Measurements from ENCODE around the gene BMP8B. TPM values are rescaled to one million over a fixed set of nuclear protein-coding genes. Genes with fewer than 3 reads are reported as not detected.

Gene BMP8B
- polyA plus RNA-seq, 2 of the 4 experiments (the other 2 are of a cell fraction), result 2.5 to 3.1 TPM

DNA sequence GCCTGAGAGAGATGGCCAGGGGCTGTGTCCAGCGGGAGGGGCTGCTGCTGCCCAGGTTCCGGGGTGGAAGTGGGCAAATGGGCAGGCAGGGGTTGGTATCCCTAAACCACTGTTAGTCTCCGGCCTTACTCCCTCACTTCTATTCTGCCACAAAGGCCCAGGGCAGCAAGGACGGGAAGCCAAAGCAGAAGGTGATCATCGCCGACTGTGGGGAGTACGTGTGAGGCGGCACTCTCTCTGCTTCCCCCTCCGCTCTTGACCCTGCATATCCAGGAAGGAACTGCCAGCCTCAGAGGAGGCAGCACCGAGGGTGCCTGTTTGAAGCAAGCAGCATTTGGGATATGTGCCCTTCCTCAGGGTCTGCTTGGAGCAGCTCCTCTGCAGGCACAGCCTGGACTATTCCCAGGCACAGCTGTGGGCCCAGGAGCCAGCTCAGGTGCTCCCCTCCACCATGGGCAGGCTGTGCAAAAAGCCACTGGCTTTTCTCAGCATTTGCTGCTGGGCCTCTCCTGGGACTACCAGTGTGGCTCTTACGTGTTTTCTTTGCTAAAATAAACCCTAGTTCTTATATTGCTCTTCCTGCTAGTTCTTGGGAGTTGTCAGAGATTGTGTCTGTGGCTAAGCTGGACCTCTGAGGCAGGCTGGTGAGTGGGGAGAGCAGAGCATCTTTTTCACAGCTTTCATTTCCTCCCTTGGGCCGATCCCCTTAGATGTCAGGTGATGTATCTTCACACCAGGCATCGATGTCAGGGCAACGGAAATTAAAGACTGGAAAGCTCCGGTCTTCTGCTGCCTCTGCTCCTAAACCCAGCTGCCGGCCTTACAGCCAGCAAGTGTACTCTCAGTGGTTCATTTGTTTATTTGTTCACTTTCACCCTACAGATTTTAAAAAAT lies 35.3 kb downstream of the BMP8B start:
- ChIA-PET POLR2A (no interaction called here), CTCF (interaction anchor here (1.0 kb wide), 1 partner anchor 12 kb away, joined by 3 read pairs; no protein-coding TSS in a partner anchor)
- Histone ChIP-seq H3K4me3 (no peak overlapping the region), H3K4me2 (no peak overlapping the region), H3K27ac (no peak overlapping the region), H3K9me3 (no peaks in the 10 kb centered on the region), H3K4me1 (no peaks in the 10 kb centered on the region)
- TF ChIP-seq CHD4 (IDR thresholded peaks at IDR 0.05; ENCODE audit: borderline replicate concordance) (no peak), MAFK (IDR thresholded peaks at IDR 0.05; ENCODE audit: partially characterized antibody) (no peak), KDM1A (IDR thresholded peaks at IDR 0.05; ENCODE audit: low read depth) (no peak), NR3C1 (IDR thresholded peaks at IDR 0.05) (no peak), JUN (IDR thresholded peaks at IDR 0.05) (no peak), SMC3 (IDR thresholded peaks at IDR 0.05) (no peak)
- TF ChIP-seq, protein P1, sequence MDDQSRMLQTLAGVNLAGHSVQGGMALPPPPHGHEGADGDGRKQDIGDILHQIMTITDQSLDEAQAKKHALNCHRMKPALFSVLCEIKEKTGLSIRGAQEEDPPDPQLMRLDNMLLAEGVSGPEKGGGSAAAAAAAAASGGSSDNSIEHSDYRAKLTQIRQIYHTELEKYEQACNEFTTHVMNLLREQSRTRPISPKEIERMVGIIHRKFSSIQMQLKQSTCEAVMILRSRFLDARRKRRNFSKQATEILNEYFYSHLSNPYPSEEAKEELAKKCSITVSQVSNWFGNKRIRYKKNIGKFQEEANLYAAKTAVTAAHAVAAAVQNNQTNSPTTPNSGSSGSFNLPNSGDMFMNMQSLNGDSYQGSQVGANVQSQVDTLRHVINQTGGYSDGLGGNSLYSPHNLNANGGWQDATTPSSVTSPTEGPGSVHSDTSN (IDR thresholded peaks at IDR 0.05), result no peak
- DNase-seq (ENCODE audit: low read depth in 1 of 2, low spot score in 1 of 2), result no peak
- no peak for ATAC-seq
- FAIRE-seq, result no peak
- WGBS (ENCODE audit: missing lambda C conversion rate), result 95% methylated on average over 14 of the region's 16 CpGs

DNA sequence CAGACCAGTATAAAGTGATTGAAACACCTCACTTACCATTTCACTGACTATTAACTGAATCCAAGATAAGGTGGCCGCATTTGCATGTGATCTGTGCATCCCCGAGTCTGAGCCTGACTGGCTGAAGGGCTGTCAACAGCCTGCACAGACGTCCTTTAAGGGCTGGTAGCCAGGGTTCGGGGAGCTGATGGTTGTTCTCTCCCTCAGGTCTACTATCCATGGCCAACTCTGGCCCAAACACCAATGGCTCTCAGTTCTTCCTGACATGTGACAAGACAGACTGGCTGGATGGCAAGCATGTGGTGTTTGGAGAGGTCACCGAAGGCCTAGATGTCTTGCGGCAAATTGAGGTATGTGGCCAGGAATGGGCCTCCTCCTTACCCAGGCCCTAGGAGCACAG lies 36.0 kb downstream of the BMP8B start:
- no peak overlapping the region for H3K27ac ChIP-seq
- ChIA-PET CTCF (no interaction called here), POLR2A (interaction anchor here (0.6 kb wide), 1 partner anchor 14 kb away, joined by 4 read pairs; the partner anchor contains the start of gene PPIE)
- no peaks in the 10 kb centered on the region for H3K4me1 ChIP-seq
- no peaks in the 10 kb centered on the region for H3K9me3 ChIP-seq
- WGBS (ENCODE audit: missing lambda C conversion rate), result 80% methylated on average over 4 of the region's 6 CpGs
- H3K4me2 ChIP-seq, result no peak overlapping the region
- ATAC-seq, result no peak
- TF ChIP-seq, protein P2, sequence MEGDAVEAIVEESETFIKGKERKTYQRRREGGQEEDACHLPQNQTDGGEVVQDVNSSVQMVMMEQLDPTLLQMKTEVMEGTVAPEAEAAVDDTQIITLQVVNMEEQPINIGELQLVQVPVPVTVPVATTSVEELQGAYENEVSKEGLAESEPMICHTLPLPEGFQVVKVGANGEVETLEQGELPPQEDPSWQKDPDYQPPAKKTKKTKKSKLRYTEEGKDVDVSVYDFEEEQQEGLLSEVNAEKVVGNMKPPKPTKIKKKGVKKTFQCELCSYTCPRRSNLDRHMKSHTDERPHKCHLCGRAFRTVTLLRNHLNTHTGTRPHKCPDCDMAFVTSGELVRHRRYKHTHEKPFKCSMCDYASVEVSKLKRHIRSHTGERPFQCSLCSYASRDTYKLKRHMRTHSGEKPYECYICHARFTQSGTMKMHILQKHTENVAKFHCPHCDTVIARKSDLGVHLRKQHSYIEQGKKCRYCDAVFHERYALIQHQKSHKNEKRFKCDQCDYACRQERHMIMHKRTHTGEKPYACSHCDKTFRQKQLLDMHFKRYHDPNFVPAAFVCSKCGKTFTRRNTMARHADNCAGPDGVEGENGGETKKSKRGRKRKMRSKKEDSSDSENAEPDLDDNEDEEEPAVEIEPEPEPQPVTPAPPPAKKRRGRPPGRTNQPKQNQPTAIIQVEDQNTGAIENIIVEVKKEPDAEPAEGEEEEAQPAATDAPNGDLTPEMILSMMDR (IDR thresholded peaks at IDR 0.05), result no peak
- TF ChIP-seq KDM5A (IDR thresholded peaks at IDR 0.05) (no peak), EHMT2 (IDR thresholded peaks at IDR 0.05; ENCODE audit: low read depth) (no peak), JUN (IDR thresholded peaks at IDR 0.05) (no peak), RAD21 (conservative IDR thresholded peaks at IDR 0.05 in 1 of 2, IDR thresholded peaks at IDR 0.05 in 1 of 2) (no peak), ZSCAN20 (CRISPR knock-in tag; IDR thresholded peaks at IDR 0.05) (no peak), CBX8 (IDR thresholded peaks at IDR 0.05) (no peak), RNF2 (IDR thresholded peaks at IDR 0.05; ENCODE audit: borderline replicate concordance, low read depth) (no peak), POLR2AphosphoS2 (conservative IDR thresholded peaks at IDR 0.05; ENCODE audit: low read length) (no peak), JUNB (IDR thresholded peaks at IDR 0.05) (no peak), POLR2A (IDR thresholded peaks at IDR 0.05; ENCODE audit: low read length) (no peak)
- TF ChIP-seq, protein P3, sequence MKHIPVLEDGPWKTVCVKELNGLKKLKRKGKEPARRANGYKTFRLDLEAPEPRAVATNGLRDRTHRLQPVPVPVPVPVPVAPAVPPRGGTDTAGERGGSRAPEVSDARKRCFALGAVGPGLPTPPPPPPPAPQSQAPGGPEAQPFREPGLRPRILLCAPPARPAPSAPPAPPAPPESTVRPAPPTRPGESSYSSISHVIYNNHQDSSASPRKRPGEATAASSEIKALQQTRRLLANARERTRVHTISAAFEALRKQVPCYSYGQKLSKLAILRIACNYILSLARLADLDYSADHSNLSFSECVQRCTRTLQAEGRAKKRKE (CRISPR knock-in tag; IDR thresholded peaks at IDR 0.05; ENCODE audit: low read depth), result no peak
- FAIRE-seq, result no peak
- no peak for DNase-seq (ENCODE audit: low read depth in 1 of 2, low spot score in 1 of 2)
- no peak overlapping the region for H3K4me3 ChIP-seq

DNA sequence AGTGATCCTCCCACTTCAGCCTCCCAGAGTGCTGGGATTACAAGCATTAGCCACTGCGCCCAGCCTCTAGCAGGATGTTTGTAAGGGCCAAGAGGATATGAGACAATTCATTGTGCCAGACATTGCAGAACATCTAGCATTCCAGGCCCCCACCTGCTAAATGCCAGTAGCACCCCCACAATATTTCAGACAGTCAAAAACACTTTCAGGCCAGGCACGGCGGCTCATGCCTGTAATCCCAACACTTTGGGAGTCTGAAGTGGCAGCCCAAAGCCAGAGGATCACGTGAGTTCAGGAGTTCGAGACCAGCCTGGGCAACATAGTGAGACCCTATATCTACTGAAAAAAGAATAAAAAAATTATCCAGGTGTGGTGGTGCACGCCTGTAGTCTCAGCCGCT lies 37.1 kb downstream of the BMP8B start:
- FAIRE-seq, result no peak
- ChIA-PET POLR2A (no interaction called here), CTCF (no interaction called here)
- no peaks in the 10 kb centered on the region for H3K4me1 ChIP-seq
- no peak overlapping the region for H3K27ac ChIP-seq
- TF ChIP-seq MAFK (IDR thresholded peaks at IDR 0.05; ENCODE audit: partially characterized antibody), result no peak
- no peak for TF ChIP-seq RCOR1 (IDR thresholded peaks at IDR 0.05; ENCODE audit: low read depth, low read length)
- no peak for TF ChIP-seq RARB (CRISPR knock-in tag; IDR thresholded peaks at IDR 0.05)
- TF ChIP-seq ZNF302 (CRISPR knock-in tag; IDR thresholded peaks at IDR 0.05), result no peak
- TF ChIP-seq ZC3H11A (IDR thresholded peaks at IDR 0.05), result no peak
- TF ChIP-seq, protein P1 (IDR thresholded peaks at IDR 0.05), result no peak
- no peak for TF ChIP-seq CBX8 (IDR thresholded peaks at IDR 0.05)
- TF ChIP-seq ZFP36 (IDR thresholded peaks at IDR 0.05; ENCODE audit: borderline replicate concordance, partially characterized antibody), result no peak
- no peak for TF ChIP-seq CHD4 (IDR thresholded peaks at IDR 0.05; ENCODE audit: borderline replicate concordance)
- TF ChIP-seq RAD21 (conservative IDR thresholded peaks at IDR 0.05 in 1 of 2, IDR thresholded peaks at IDR 0.05 in 1 of 2), result no peak
- TF ChIP-seq, protein P4, sequence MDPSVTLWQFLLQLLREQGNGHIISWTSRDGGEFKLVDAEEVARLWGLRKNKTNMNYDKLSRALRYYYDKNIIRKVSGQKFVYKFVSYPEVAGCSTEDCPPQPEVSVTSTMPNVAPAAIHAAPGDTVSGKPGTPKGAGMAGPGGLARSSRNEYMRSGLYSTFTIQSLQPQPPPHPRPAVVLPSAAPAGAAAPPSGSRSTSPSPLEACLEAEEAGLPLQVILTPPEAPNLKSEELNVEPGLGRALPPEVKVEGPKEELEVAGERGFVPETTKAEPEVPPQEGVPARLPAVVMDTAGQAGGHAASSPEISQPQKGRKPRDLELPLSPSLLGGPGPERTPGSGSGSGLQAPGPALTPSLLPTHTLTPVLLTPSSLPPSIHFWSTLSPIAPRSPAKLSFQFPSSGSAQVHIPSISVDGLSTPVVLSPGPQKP (IDR thresholded peaks at IDR 0.05; ENCODE audit: low read depth, low read length), result no peak
- WGBS (ENCODE audit: missing lambda C conversion rate), result 91% methylated on average over 7 of the region's 7 CpGs
- DNase-seq (ENCODE audit: low read depth in 1 of 2, low spot score in 1 of 2), result no peak
- ATAC-seq, result no peak
- no peaks in the 10 kb centered on the region for H3K9me3 ChIP-seq
- H3K4me3 ChIP-seq, result no peak overlapping the region
- no peak overlapping the region for H3K4me2 ChIP-seq
